Measurements from ENCODE around the gene RIMBP2. TPM values are rescaled to one million over a fixed set of nuclear protein-coding genes. Genes with fewer than 3 reads are reported as not detected.

RIMBP2 gene
- total and polyA plus RNA-seq, 2 experiments from 2014 or later, result 0.31 to 0.37 TPM

- H3K36me3 Mint-ChIP-seq (ENCODE audit: low read depth), result peaks cover 53% of the 10 kb centered on the region
- Histone ChIP-seq H3K9me2 (ENCODE audit: insufficient read depth) (no peaks in the 10 kb centered on the region), H3K27me3 (ENCODE audit: insufficient read depth) (no peaks in the 10 kb centered on the region), H3K4me1 (ENCODE audit: insufficient read depth) (no peaks in the 10 kb centered on the region), H3K27ac (ENCODE audit: low read depth) (no peak overlapping the region), H2AFZ (no peak overlapping the region), H3F3A (replicated peaks; ENCODE audit: low read depth) (no peaks in the 10 kb centered on the region), H3K79me2 (replicated peaks; ENCODE audit: insufficient read depth) (no peaks in the 10 kb centered on the region), H3K4me2 (no peak overlapping the region), H3K36me3 (ENCODE audit: insufficient read depth) (no peaks in the 10 kb centered on the region), H4K20me1 (replicated peaks; ENCODE audit: insufficient read depth) (no peaks in the 10 kb centered on the region), H3K4me3 (no peak overlapping the region)
- H3K27me3 Mint-ChIP-seq (ENCODE audit: insufficient read depth, low read depth, poor library complexity), result peaks cover 3% of the 10 kb centered on the region
- H3K4me3 Mint-ChIP-seq, result no peak overlapping the region
- peaks cover 98% of the 10 kb centered on the region for H3K9me3 Mint-ChIP-seq
- no peak for ATAC-seq
- no peaks in the 10 kb centered on the region for H3K4me1 Mint-ChIP-seq
- no peak overlapping the region for H3K27ac Mint-ChIP-seq
- DNase-seq (ENCODE audit: low spot score), result no peak
- TF ChIP-seq, protein P1, sequence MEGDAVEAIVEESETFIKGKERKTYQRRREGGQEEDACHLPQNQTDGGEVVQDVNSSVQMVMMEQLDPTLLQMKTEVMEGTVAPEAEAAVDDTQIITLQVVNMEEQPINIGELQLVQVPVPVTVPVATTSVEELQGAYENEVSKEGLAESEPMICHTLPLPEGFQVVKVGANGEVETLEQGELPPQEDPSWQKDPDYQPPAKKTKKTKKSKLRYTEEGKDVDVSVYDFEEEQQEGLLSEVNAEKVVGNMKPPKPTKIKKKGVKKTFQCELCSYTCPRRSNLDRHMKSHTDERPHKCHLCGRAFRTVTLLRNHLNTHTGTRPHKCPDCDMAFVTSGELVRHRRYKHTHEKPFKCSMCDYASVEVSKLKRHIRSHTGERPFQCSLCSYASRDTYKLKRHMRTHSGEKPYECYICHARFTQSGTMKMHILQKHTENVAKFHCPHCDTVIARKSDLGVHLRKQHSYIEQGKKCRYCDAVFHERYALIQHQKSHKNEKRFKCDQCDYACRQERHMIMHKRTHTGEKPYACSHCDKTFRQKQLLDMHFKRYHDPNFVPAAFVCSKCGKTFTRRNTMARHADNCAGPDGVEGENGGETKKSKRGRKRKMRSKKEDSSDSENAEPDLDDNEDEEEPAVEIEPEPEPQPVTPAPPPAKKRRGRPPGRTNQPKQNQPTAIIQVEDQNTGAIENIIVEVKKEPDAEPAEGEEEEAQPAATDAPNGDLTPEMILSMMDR (conservative IDR thresholded peaks at IDR 0.05; ENCODE audit: low read depth in 2 of 2), result no peak
- TF ChIP-seq CREB1 (CRISPR knock-in tag; IDR thresholded peaks at IDR 0.05; ENCODE audit: low read depth), result no peak
- TF ChIP-seq POLR2AphosphoS5 (IDR thresholded peaks at IDR 0.05; ENCODE audit: low read depth), result no peak
- no peak for TF ChIP-seq ZNF114 (CRISPR knock-in tag; IDR thresholded peaks at IDR 0.05)
- TF ChIP-seq, protein P2, sequence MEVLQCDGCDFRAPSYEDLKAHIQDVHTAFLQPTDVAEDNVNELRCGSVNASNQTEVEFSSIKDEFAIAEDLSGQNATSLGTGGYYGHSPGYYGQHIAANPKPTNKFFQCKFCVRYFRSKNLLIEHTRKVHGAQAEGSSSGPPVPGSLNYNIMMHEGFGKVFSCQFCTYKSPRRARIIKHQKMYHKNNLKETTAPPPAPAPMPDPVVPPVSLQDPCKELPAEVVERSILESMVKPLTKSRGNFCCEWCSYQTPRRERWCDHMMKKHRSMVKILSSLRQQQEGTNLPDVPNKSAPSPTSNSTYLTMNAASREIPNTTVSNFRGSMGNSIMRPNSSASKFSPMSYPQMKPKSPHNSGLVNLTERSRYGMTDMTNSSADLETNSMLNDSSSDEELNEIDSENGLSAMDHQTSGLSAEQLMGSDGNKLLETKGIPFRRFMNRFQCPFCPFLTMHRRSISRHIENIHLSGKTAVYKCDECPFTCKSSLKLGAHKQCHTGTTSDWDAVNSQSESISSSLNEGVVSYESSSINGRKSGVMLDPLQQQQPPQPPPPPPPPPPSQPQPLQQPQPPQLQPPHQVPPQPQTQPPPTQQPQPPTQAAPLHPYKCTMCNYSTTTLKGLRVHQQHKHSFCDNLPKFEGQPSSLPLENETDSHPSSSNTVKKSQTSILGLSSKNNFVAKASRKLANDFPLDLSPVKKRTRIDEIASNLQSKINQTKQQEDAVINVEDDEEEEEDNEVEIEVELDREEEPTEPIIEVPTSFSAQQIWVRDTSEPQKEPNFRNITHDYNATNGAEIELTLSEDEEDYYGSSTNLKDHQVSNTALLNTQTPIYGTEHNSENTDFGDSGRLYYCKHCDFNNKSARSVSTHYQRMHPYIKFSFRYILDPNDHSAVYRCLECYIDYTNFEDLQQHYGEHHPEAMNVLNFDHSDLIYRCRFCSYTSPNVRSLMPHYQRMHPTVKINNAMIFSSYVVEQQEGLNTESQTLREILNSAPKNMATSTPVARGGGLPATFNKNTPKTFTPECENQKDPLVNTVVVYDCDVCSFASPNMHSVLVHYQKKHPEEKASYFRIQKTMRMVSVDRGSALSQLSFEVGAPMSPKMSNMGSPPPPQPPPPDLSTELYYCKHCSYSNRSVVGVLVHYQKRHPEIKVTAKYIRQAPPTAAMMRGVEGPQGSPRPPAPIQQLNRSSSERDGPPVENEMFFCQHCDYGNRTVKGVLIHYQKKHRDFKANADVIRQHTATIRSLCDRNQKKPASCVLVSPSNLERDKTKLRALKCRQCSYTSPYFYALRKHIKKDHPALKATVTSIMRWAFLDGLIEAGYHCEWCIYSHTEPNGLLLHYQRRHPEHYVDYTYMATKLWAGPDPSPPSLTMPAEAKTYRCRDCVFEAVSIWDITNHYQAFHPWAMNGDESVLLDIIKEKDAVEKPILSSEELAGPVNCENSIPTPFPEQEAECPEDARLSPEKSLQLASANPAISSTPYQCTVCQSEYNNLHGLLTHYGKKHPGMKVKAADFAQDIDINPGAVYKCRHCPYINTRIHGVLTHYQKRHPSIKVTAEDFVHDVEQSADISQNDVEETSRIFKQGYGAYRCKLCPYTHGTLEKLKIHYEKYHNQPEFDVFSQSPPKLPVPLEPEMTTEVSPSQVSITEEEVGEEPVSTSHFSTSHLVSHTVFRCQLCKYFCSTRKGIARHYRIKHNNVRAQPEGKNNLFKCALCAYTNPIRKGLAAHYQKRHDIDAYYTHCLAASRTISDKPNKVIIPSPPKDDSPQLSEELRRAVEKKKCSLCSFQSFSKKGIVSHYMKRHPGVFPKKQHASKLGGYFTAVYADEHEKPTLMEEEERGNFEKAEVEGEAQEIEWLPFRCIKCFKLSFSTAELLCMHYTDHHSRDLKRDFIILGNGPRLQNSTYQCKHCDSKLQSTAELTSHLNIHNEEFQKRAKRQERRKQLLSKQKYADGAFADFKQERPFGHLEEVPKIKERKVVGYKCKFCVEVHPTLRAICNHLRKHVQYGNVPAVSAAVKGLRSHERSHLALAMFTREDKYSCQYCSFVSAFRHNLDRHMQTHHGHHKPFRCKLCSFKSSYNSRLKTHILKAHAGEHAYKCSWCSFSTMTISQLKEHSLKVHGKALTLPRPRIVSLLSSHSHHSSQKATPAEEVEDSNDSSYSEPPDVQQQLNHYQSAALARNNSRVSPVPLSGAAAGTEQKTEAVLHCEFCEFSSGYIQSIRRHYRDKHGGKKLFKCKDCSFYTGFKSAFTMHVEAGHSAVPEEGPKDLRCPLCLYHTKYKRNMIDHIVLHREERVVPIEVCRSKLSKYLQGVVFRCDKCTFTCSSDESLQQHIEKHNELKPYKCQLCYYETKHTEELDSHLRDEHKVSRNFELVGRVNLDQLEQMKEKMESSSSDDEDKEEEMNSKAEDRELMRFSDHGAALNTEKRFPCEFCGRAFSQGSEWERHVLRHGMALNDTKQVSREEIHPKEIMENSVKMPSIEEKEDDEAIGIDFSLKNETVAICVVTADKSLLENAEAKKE (CRISPR knock-in tag; IDR thresholded peaks at IDR 0.05), result no peak
- no peak for TF ChIP-seq NANOG (IDR thresholded peaks at IDR 0.05; ENCODE audit: borderline replicate concordance)
- no peak for TF ChIP-seq REST (IDR thresholded peaks at IDR 0.05; ENCODE audit: unreplicated experiment)
- no peak for TF ChIP-seq STAT1 (IDR thresholded peaks at IDR 0.05; ENCODE audit: unreplicated experiment)
- TF ChIP-seq JUNB (IDR thresholded peaks at IDR 0.05; ENCODE audit: unreplicated experiment), result no peak
- TF ChIP-seq EZH2 (IDR thresholded peaks at IDR 0.05; ENCODE audit: low read depth, unreplicated experiment), result no peak
- no peak for TF ChIP-seq EZH2phosphoT487 (IDR thresholded peaks at IDR 0.05; ENCODE audit: unreplicated experiment)
- TF ChIP-seq, protein P3, sequence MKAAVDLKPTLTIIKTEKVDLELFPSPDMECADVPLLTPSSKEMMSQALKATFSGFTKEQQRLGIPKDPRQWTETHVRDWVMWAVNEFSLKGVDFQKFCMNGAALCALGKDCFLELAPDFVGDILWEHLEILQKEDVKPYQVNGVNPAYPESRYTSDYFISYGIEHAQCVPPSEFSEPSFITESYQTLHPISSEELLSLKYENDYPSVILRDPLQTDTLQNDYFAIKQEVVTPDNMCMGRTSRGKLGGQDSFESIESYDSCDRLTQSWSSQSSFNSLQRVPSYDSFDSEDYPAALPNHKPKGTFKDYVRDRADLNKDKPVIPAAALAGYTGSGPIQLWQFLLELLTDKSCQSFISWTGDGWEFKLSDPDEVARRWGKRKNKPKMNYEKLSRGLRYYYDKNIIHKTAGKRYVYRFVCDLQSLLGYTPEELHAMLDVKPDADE (IDR thresholded peaks at IDR 0.05), result no peak
- no peak for TF ChIP-seq ZNF331 (CRISPR knock-in tag; IDR thresholded peaks at IDR 0.05; ENCODE audit: low read depth)
These were observed 354.0 kb downstream of the RIMBP2 start for GRCh38 chr12:130362060-130362459.
